GM18505 (cell line): ENCODE measurements around the gene WDR48.
"Not testable (repeated sequence)": the region's sequence is repeated elsewhere in the genome, so short reads cannot be mapped to it uniquely, and the experiment has no call there.

Experiments
- ATAC-seq: cut with Tn5 transposase; IDR thresholded peaks from one replicate; pipeline ENCODE4 v1.9.1; 2021; ENCODE audit not compliant: unreplicated experiment
- POLR2A ChIP-seq: IDR thresholded peaks from 4 replicates; pipeline ENCODE4 v1.6.1; 2011; ENCODE audit warnings: borderline replicate concordance; ENCODE audit not compliant: insufficient read depth, insufficient read length; ENCODE audit errors: extremely low read depth

The WDR48 gene

GRCh38 chr3:39028546-39028945 lies 23.3 kb upstream of the WDR48 start:
- ATAC-seq: no peak
- TF ChIP-seq POLR2A: no peak

DNA sequence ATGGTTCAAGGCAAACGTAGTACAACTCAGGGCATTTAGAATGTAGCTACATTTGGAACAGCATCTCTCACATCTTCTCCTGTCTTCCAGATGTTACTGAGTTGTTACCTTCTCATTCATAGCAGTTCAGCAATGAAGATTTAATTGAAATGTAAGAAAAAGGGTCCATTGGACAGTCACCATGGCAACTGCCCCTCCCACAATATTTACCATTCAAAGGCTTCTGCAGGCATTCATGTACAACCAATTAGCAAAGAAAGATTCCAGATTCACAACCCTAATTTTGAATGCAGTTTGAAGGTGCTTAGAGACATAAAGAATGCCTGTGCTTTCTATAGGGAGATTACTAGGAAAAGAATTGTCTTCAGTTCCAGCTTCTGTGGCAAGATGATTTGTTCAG lies 22.3 kb upstream of the WDR48 start:
- no peak for TF ChIP-seq POLR2A
- no peak for ATAC-seq

- no peak for TF ChIP-seq POLR2A
- no peak for ATAC-seq
These were observed 13.7 kb upstream of the WDR48 start for GRCh38 chr3:39038165-39038564.

- TF ChIP-seq POLR2A: no peak
- ATAC-seq: no peak
These were observed 1.8 kb upstream of the WDR48 start for GRCh38 chr3:39050029-39050428.

GRCh38 chr3:39052583-39052982 lies 767 bp downstream of the WDR48 start:
- ATAC-seq: no peak
- TF ChIP-seq POLR2A: no peak

DNA sequence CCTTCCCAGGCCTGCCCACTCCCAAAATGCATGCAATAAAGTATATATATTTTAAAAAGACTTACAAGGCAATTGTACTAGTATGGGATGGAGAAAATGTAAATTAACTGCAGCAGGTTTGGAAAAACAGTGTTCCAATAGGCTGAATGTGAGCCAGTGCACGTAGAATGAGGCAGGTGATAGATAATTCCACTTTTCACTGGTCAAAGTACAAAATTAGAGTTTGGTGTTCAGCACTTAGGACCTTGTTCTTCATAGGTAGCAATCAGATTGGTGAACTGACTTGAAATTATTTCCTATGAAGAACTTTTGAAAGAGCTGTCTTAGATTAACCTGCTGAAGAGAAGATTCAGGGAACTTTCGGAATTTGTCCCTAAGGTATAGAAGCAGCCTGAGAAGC lies 1.9 kb downstream of the WDR48 start:
- no peak for TF ChIP-seq POLR2A
- no peak for ATAC-seq

- TF ChIP-seq POLR2A: no peak
- no peak for ATAC-seq
These were observed 4.3 kb downstream of the WDR48 start for GRCh38 chr3:39056151-39056550.

DNA sequence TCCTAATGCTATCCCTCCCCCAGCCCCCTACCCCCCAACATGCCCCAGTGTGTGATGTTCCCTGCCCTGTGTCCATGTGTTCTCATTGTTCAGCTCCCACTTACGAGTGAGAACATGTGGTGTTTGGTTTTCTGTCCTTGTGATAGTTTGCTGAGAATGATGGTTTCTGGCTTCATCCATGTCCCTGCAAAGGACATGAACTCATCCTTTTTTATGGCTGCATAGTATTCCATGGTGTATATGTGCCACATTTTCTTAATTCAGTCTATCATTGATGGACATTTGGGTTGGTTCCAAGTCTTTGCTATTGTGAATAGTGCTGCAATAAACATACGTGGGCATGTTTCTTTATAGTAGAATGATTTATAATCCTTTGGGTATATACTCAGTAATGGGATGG lies 9.4 kb downstream of the WDR48 start:
- not testable (repeated sequence) for ATAC-seq

DNA sequence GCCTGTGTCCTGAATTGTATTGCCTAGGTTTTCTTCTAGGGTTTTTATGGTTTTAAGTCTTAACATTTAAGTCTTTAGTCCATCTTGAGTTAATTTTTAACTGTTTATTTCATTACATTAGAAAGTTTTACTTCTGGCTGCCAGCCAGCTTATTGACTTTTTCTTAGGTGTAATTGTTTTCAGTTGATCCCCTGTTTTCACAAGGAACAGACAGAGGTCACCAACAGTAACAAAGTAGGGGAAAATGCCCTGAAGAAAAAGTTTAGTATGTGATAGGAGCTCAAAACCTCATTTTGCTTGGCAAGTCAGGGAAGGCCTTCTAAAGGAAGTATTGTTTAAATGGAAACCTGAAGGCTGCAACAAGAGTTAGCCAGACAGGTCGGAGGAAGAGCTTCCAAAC lies 10.4 kb downstream of the WDR48 start:
- no peak for TF ChIP-seq POLR2A
- no peak for ATAC-seq

DNA sequence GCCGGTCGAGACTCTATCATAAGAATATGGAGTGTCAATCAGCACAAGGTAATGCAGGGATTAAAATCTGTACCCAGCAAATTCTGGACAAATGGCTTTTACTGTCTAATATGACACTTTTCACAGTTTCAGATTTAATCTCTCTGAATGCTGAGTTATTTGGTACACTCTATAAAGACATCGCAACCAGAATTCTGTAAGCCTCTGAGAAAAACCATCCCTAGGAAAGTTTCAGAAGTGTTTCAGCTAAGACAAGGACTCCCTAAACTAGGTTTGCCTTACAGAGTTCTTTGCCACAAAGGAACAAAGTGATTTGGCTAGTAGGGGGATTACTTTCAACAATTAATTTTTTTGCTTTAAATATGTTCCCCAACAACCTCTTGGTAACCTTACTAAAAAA lies 11.3 kb downstream of the WDR48 start:
- no peak for ATAC-seq
- TF ChIP-seq POLR2A: no peak

- no peak for ATAC-seq
- TF ChIP-seq POLR2A: no peak
These were observed 12.8 kb downstream of the WDR48 start for GRCh38 chr3:39064646-39065045.

DNA sequence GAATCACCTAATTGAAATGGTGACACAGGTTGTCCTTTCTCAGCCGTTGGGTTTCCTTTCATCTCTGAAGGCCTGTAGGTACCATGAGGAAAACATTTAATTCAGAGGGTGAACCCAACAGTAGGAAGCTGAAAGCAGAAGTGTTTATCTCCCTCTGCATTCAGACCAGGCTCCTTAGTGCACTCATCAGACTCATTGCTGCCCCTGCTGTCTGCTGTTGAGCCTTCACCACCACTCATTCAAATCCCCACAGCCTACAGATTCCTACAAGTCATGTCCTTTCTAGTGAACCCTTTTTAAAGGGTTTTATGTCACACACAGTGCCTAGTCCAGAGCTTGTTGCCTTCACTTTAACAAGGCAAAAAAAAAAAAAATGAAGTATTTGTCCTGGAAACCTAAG lies 13.4 kb downstream of the WDR48 start:
- no peak for TF ChIP-seq POLR2A
- peak; percentile 97 for ATAC-seq

GRCh38 chr3:39067286-39067685 lies 15.5 kb downstream of the WDR48 start:
- no peak for ATAC-seq
- TF ChIP-seq POLR2A: no peak

GRCh38 chr3:39068556-39068955 lies 16.7 kb downstream of the WDR48 start:
- no peak for TF ChIP-seq POLR2A
- no peak for ATAC-seq

GRCh38 chr3:39075910-39076309 lies 24.1 kb downstream of the WDR48 start:
- TF ChIP-seq POLR2A: no peak
- ATAC-seq: no peak

DNA sequence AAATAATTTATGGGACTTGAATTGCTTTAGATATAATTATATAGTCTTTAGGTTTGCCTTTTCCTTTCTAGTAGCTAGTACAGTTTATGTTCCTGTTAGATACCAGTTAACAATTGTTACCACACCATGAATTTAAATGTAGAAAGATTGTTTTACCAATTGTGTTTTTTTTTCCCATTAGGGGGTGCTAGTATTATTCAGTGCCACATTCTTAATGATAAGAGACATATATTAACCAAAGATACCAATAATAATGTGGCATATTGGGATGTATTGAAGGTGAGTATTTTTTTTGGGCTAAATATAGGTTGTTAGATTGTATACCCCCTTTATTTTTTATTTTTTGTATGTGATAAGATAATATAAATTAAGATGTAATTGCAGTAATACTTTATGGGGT lies 27.7 kb downstream of the WDR48 start:
- TF ChIP-seq POLR2A: no peak

DNA sequence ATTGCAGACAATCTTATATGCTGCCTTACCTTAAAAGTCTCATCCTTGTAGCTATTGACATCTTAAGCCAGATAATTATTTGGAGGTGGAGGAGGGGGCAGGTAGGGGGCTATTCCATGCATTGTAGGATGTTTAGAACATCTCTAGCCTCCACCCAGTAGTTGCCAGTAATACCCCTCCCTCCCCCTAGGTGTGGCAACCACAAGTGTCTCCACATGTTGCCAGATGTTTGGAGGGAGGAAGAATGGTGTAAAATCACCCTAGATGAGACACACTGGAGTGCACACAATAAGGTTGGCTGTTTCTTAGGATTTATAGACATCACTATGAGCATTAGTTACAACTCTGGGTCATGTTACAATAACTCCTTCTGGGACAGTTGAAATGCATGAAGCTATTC lies 28.2 kb downstream of the WDR48 start:
- no peak for TF ChIP-seq POLR2A
- ATAC-seq: no peak

More for the DNA sequence above, 27.7 kb downstream of the WDR48 start:
- no peak for ATAC-seq
